ENCODE results near the gene ATG16L1. TPM values are rescaled to one million over a fixed set of nuclear protein-coding genes. Genes with fewer than 3 reads are reported as not detected.

Gene ATG16L1
- total RNA-seq, 1 donor from 2014 or later: 23.5 TPM

DNA sequence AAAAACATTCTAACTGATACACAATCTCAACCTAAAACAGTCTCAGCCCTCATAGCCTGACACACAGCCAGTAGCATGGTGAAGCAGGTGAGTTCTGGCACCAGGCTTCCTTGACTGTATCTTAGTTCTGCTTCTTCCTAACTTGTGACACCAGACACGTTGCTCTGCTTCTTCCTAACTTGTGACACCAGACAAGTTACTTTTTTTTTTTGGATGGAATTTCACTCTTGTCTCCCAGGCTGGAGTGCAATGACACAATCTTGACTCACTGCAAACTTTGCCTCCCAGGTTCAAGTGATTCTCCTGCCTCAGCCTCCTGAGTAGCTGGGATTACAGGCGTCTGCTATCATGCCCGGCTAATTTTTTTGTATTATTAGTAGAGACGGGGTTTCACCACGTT is 6.7 kb upstream of the ATG16L1 start:
- Mint-ChIP-seq H3K4me1 (no peaks in the 10 kb centered on the region), H3K9me3 (no peaks in the 10 kb centered on the region), H3K4me3 (no peak overlapping the region), H3K27ac (no peak overlapping the region), H3K36me3 (no peaks in the 10 kb centered on the region), H3K27me3 (ENCODE audit: low read depth) (peaks cover 1% of the 10 kb centered on the region)
- no peak for DNase-seq (ENCODE audit: low spot score in 2 of 2, unreplicated experiment in 2 of 2)
- TF ChIP-seq, protein P1, sequence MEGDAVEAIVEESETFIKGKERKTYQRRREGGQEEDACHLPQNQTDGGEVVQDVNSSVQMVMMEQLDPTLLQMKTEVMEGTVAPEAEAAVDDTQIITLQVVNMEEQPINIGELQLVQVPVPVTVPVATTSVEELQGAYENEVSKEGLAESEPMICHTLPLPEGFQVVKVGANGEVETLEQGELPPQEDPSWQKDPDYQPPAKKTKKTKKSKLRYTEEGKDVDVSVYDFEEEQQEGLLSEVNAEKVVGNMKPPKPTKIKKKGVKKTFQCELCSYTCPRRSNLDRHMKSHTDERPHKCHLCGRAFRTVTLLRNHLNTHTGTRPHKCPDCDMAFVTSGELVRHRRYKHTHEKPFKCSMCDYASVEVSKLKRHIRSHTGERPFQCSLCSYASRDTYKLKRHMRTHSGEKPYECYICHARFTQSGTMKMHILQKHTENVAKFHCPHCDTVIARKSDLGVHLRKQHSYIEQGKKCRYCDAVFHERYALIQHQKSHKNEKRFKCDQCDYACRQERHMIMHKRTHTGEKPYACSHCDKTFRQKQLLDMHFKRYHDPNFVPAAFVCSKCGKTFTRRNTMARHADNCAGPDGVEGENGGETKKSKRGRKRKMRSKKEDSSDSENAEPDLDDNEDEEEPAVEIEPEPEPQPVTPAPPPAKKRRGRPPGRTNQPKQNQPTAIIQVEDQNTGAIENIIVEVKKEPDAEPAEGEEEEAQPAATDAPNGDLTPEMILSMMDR (IDR thresholded peaks at IDR 0.05; ENCODE audit: unreplicated experiment): no peak

DNA sequence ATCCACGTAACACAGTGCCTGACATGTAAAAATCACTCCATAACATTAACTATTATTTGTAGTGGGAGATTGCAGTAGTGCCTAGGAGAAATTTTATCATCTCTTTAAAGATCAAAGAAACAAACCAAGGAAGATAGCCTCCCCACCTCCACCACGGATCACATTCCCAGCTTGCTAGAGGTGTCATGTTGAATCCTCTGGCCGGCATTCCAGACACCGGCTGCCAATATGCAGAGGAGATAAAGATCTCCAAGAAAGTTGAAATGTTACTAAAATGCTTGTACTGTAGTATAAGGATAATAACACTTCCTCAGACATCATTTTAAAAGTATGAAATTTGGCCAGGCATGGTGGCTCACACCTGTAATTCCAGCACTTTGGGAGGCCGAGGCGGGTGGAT is 6.1 kb upstream of the ATG16L1 start:
- Mint-ChIP-seq H3K36me3 (no peaks in the 10 kb centered on the region), H3K27ac (no peak overlapping the region), H3K4me1 (no peaks in the 10 kb centered on the region), H3K9me3 (peaks cover 5% of the 10 kb centered on the region), H3K27me3 (ENCODE audit: low read depth) (peaks cover 1% of the 10 kb centered on the region), H3K4me3 (no peak overlapping the region)
- DNase-seq (ENCODE audit: low spot score in 2 of 2, unreplicated experiment in 2 of 2): no peak
- TF ChIP-seq, protein P1 (IDR thresholded peaks at IDR 0.05; ENCODE audit: unreplicated experiment): no peak

DNA sequence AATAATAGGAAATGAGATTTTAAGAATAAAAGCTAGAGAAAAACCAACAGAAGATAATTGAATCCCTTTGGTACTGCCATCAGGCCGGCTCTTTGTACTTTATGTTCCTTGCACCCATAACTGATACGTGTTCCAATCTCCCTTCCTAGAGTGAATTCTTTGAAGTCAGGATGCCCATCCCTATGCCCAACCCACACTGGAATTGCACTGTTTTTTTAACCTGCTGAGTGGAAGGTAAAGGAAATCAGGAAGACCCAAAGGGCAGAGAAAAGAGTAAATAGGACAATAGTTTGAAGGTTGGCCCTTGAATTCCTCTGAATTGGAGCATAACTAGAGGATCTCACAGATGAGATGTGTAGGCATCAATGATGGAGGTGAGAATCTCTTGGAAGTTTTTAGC is 4.4 kb upstream of the ATG16L1 start:
- Mint-ChIP-seq H3K36me3 (no peaks in the 10 kb centered on the region), H3K4me1 (no peaks in the 10 kb centered on the region), H3K27ac (no peak overlapping the region), H3K27me3 (ENCODE audit: low read depth) (no peaks in the 10 kb centered on the region), H3K4me3 (no peak overlapping the region), H3K9me3 (peaks cover 11% of the 10 kb centered on the region)
- TF ChIP-seq, protein P1 (IDR thresholded peaks at IDR 0.05; ENCODE audit: unreplicated experiment): no peak
- DNase-seq (ENCODE audit: low spot score in 2 of 2, unreplicated experiment in 2 of 2): no peak

DNA sequence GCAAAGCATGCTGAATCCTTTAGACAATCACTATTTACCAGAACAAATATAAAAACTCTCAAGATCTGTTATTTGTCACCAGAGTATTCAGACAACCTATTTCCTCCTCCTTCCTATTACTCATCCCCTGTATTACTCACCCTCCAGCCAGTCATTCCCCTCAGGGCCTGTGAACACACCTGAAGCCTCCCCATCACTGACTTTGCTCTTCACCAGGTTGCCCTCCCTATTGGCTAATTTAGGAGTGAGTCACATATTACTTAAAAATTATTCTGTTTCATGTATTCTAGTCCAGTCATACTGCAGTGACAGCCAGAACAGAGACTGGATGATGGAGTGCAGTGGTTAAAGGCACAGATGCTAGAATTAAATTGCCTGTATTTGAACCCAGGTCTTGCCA is 3.7 kb upstream of the ATG16L1 start:
- no peaks in the 10 kb centered on the region for H3K36me3 Mint-ChIP-seq
- DNase-seq (ENCODE audit: low spot score in 2 of 2, unreplicated experiment in 2 of 2): no peak
- no peak overlapping the region for H3K4me3 Mint-ChIP-seq
- peaks cover under 1% of the 10 kb centered on the region for H3K4me1 Mint-ChIP-seq
- H3K27me3 Mint-ChIP-seq (ENCODE audit: low read depth): no peaks in the 10 kb centered on the region
- TF ChIP-seq, protein P1 (IDR thresholded peaks at IDR 0.05; ENCODE audit: unreplicated experiment): no peak
- no peak overlapping the region for H3K27ac Mint-ChIP-seq
- H3K9me3 Mint-ChIP-seq: peaks cover 11% of the 10 kb centered on the region

DNA sequence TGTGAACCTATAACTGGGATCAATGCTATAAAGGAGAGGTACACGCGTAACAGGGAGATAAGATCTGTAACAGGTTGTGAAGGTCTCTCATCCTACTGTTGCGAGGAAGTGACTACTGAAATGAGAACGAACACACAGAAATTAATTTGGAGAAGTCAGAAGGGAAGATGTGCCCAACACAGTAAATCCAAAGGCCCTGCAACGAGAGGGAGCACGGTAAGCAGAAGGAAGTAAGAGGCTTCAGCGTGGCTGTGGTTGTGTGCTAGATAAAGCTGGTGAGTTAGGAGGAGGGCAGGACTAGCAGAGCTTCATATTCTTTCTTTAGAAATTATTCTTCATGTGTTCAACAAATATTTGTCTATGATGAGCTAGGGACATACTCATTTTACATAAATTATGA is 2.5 kb upstream of the ATG16L1 start:
- Mint-ChIP-seq H3K9me3 (peaks cover 11% of the 10 kb centered on the region), H3K4me1 (peaks cover 11% of the 10 kb centered on the region), H3K27ac (no peak overlapping the region)

More for the DNA sequence above, 2.5 kb upstream of the ATG16L1 start:
- Mint-ChIP-seq H3K4me3 (no peak overlapping the region), H3K36me3 (no peaks in the 10 kb centered on the region), H3K27me3 (ENCODE audit: low read depth) (no peaks in the 10 kb centered on the region)
- no peak for DNase-seq (ENCODE audit: low spot score in 2 of 2, unreplicated experiment in 2 of 2)
- TF ChIP-seq, protein P1 (IDR thresholded peaks at IDR 0.05; ENCODE audit: unreplicated experiment): no peak

Measured in mesothelial cell of epicardium (in vitro differentiated cells).